SJCRH30 (cell line): ENCODE data around the gene CELF6. TPM values are rescaled to one million over a fixed set of nuclear protein-coding genes. Genes with fewer than 3 reads are reported as not detected.

Experiments
- DNase-seq, 2 experiments: peaks; one replicate each; pipeline ENCODE4 v3.0.0-alpha.2; 2015 to 2020
- H3K27ac ChIP-seq: fragments of 250-450 bp; sonication (Bioruptor Pico); 2 replicates; pipeline ENCODE4 v1.5.1; 2020; ENCODE audit warnings: mild to moderate bottlenecking, moderate library complexity
- H3K27me3 ChIP-seq: fragments of 250-450 bp; sonication (Bioruptor Pico); 2 replicates; pipeline ENCODE4 v1.5.1; 2020; ENCODE audit warnings: mild to moderate bottlenecking, moderate library complexity
- H3K36me3 ChIP-seq: fragments of 250-450 bp; sonication (Bioruptor Pico); 2 replicates; pipeline ENCODE4 v1.5.1; 2020; ENCODE audit warnings: mild to moderate bottlenecking, moderate library complexity
- H3K4me1 ChIP-seq: fragments of 250-450 bp; sonication (Bioruptor Pico); 2 replicates; pipeline ENCODE4 v1.5.1; 2020; ENCODE audit warnings: mild to moderate bottlenecking, moderate library complexity
- H3K4me3 ChIP-seq: fragments of 250-450 bp; sonication (Bioruptor Pico); 2 replicates; pipeline ENCODE4 v1.5.1; 2020; ENCODE audit warnings: mild to moderate bottlenecking, moderate library complexity
- H3K9me3 ChIP-seq: fragments of 250-450 bp; sonication (Bioruptor Pico); replicated peaks from 2 replicates; pipeline ENCODE4 v1.5.1; 2020; ENCODE audit warnings: mild to moderate bottlenecking, moderate library complexity
- total RNA-seq: library from RNA; depleted of rRNA; stranded (reverse); fragments of >200 nt; shearing (Covaris generic); gene quantifications from 2 replicates; pipeline ENCODE4 v1.2.3, GENCODE V29; 2014

CELF6 gene
- total RNA-seq, 1 experiment from 2014 or later = not detected

DNA sequence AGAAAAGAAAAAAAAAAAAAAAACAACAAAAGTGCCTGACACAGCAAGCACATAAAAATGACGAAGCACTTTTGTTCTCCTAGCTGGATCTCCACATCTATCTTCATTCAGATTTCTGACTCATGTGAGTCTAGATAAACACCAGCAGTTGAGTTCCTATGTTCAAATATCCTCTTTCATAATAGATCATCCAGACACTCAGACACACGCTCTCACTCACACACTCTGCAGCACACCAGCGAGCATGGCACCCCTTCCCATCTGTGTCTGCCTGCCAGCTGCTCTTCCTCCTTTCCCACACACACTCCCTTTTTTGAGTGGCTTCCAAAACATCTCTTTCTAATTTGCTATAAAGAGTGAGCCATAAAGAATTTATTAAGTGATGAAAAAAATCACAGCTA, 19.8 kb upstream of the CELF6 start:
- no peaks in the 10 kb centered on the region for H3K36me3 ChIP-seq

GRCh38 chr15:72338617-72339321, 18.8 kb upstream of the CELF6 start:
- Histone ChIP-seq H3K27ac (no peak overlapping the region), H3K36me3 (no peaks in the 10 kb centered on the region), H3K4me1 (no peaks in the 10 kb centered on the region), H3K27me3 (no peaks in the 10 kb centered on the region), H3K9me3 (no peaks in the 10 kb centered on the region), H3K4me3 (no peak overlapping the region)
- no peak for DNase-seq

More for the DNA sequence above, 19.8 kb upstream of the CELF6 start:
- Histone ChIP-seq H3K9me3 (no peaks in the 10 kb centered on the region), H3K27ac (no peak overlapping the region), H3K4me3 (no peak overlapping the region), H3K27me3 (no peaks in the 10 kb centered on the region), H3K4me1 (no peaks in the 10 kb centered on the region)
- peak in 1 of 2 experiments; percentile 12 for DNase-seq

DNA sequence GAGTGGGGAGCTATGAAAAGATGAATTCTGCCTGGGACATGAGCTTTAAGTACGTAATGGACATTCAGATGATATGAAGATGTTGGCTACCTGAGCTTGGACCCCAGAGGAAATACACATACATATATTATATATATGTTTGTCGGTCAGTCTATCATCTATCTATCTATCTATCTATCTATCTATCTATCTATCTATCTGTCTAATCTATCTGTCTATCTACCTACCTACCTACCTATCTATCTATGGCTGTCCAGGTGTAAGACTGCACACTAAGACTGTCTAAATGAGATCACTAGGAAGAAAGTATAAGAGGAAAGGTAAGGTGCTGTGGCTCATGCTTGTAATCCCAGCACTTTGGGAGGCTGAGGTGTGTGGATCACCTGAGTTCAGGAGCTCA, 18.2 kb upstream of the CELF6 start:
- Histone ChIP-seq H3K9me3 (no peaks in the 10 kb centered on the region), H3K27me3 (no peaks in the 10 kb centered on the region), H3K4me1 (no peaks in the 10 kb centered on the region), H3K4me3 (no peak overlapping the region), H3K36me3 (no peaks in the 10 kb centered on the region), H3K27ac (no peak overlapping the region)
- no peak for DNase-seq

GRCh38 chr15:72334842-72335241, 14.9 kb upstream of the CELF6 start:
- Histone ChIP-seq H3K27me3 (no peaks in the 10 kb centered on the region), H3K27ac (no peak overlapping the region), H3K4me1 (no peaks in the 10 kb centered on the region), H3K36me3 (no peaks in the 10 kb centered on the region), H3K4me3 (no peak overlapping the region), H3K9me3 (no peaks in the 10 kb centered on the region)
- DNase-seq = no peak

GRCh38 chr15:72331021-72331420, 11.1 kb upstream of the CELF6 start:
- no peak for DNase-seq
- Histone ChIP-seq H3K27ac (no peak overlapping the region), H3K4me1 (no peaks in the 10 kb centered on the region), H3K27me3 (no peaks in the 10 kb centered on the region), H3K4me3 (no peak overlapping the region), H3K36me3 (no peaks in the 10 kb centered on the region), H3K9me3 (no peaks in the 10 kb centered on the region)

DNA sequence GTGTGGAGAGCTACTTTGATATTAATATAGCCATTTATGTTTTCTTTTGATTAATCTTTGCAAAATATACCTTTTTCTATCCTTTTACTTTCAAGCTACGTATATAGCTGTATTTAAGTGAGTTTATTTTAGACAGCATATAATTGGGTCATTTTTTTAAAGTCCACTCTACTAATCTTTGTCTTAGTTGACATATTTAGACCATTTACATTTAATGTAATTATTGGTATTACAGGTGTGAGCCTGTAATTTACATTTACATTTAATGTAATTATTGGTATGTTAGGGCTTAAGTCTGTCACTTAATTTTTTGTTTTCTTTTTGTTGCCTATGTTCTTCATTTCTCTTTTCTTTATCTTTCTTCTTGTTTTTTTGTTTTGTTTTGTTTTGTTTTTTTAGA, 3.8 kb upstream of the CELF6 start:
- Histone ChIP-seq H3K4me1 (no peaks in the 10 kb centered on the region), H3K9me3 (no peaks in the 10 kb centered on the region), H3K4me3 (no peak overlapping the region), H3K27me3 (no peaks in the 10 kb centered on the region), H3K27ac (no peak overlapping the region), H3K36me3 (no peaks in the 10 kb centered on the region)
- no peak for DNase-seq

GRCh38 chr15:72319360-72319984, 485 bp downstream of the CELF6 start:
- no peak overlapping the region for H3K27ac ChIP-seq
- no peaks in the 10 kb centered on the region for H3K9me3 ChIP-seq
- H3K4me3 ChIP-seq = peak overlapping the region; percentile 58
- peak; percentile 71 to 72 for DNase-seq
- H3K4me1 ChIP-seq = no peaks in the 10 kb centered on the region
- no peaks in the 10 kb centered on the region for H3K27me3 ChIP-seq
- H3K36me3 ChIP-seq = no peaks in the 10 kb centered on the region

DNA sequence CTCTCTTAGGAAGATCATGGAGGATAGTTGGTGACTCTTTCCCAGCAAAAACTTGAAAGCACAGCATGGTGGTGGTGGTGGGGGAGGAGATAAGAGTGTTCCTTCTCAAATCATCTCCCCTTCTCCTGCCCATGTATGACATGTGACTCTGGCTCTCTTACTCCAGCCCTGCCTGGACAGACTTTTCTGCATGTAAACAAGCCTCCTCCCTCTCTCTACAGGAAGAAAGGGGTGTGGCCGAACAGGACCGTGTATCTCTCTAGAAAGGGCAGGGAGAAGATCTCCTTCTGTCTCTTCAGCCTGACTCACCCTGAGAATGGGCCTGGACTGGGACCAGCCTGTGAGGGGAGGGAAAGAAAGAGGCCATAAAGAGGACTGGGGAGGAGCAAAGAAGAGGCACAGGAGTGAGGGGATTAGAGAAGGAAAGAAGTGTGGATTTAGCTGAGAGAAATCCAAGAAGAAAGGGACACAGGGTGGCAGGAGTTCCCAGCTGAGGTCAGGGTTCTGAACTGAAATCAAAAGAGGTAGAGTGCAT, 1.5 kb downstream of the CELF6 start:
- DNase-seq = no peak
- Histone ChIP-seq H3K27ac (no peak overlapping the region), H3K36me3 (no peaks in the 10 kb centered on the region)

GRCh38 chr15:72315706-72316370, 4.1 kb downstream of the CELF6 start:
- DNase-seq = peak; percentile 67 to 74
- no peaks in the 10 kb centered on the region for H3K36me3 ChIP-seq
- H3K27ac ChIP-seq = no peak overlapping the region
- H3K4me1 ChIP-seq = no peaks in the 10 kb centered on the region
- no peaks in the 10 kb centered on the region for H3K27me3 ChIP-seq
- no peak overlapping the region for H3K4me3 ChIP-seq
- no peaks in the 10 kb centered on the region for H3K9me3 ChIP-seq

More for the DNA sequence above, 1.5 kb downstream of the CELF6 start:
- no peaks in the 10 kb centered on the region for H3K4me1 ChIP-seq
- no peaks in the 10 kb centered on the region for H3K9me3 ChIP-seq
- H3K27me3 ChIP-seq = no peaks in the 10 kb centered on the region
- H3K4me3 ChIP-seq = no peak overlapping the region

GRCh38 chr15:72313881-72314280, 6.1 kb downstream of the CELF6 start:
- no peaks in the 10 kb centered on the region for H3K27me3 ChIP-seq
- no peak for DNase-seq
- H3K36me3 ChIP-seq = no peaks in the 10 kb centered on the region
- H3K9me3 ChIP-seq = no peaks in the 10 kb centered on the region
- no peak overlapping the region for H3K27ac ChIP-seq
- H3K4me1 ChIP-seq = no peaks in the 10 kb centered on the region
- no peak overlapping the region for H3K4me3 ChIP-seq

- H3K36me3 ChIP-seq = no peaks in the 10 kb centered on the region
- H3K9me3 ChIP-seq = no peaks in the 10 kb centered on the region
- no peak overlapping the region for H3K27ac ChIP-seq
- no peak overlapping the region for H3K4me3 ChIP-seq
- H3K27me3 ChIP-seq = no peaks in the 10 kb centered on the region
- H3K4me1 ChIP-seq = no peaks in the 10 kb centered on the region
- DNase-seq = no peak
Observed at GRCh38 chr15:72313448-72313840, 6.5 kb downstream of the CELF6 start.

DNA sequence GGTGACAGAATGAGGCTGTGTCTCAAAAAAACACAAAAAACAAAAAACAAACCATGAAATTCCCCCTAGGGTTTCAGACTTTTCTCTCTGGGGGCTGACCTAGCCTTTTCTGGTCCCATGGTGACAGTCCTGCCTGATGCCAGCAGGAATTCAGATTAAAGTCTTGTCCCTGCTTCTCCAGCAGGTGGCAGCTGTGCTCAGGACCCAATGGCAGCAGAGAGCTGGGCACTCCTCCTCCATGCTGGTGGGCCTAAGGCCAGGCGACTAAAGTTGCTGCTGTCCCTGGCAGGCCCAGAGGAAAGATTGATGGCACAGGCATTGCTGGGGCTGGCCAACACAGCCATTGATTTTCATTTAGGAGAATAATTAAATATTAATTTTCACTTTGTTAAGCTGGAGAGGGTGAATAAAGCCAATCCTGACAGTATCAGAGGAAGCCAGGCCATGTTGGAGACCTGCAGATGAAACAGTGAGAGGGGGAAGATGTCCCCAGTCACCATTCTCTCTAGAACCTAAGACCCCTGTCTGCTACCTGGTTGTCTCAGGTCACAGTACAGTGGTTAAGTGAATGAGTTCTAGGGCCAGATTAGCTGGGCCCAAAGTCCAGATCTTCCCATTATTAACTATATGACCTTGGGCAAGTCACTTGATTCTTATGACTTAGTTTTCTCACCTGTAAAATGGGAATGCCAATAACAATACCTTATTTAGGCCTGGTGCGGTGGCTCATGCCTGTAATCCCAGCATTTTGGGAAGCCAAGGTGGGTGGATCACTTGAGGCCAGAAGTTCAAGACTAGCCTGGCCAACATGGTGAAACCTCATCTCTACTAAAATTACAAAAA, 7.1 kb downstream of the CELF6 start:
- no peaks in the 10 kb centered on the region for H3K36me3 ChIP-seq
- DNase-seq = peak; percentile 75 to 85
- H3K4me3 ChIP-seq = no peak overlapping the region
- H3K9me3 ChIP-seq = no peaks in the 10 kb centered on the region
- H3K27ac ChIP-seq = no peak overlapping the region
- no peaks in the 10 kb centered on the region for H3K4me1 ChIP-seq
- H3K27me3 ChIP-seq = no peaks in the 10 kb centered on the region

DNA sequence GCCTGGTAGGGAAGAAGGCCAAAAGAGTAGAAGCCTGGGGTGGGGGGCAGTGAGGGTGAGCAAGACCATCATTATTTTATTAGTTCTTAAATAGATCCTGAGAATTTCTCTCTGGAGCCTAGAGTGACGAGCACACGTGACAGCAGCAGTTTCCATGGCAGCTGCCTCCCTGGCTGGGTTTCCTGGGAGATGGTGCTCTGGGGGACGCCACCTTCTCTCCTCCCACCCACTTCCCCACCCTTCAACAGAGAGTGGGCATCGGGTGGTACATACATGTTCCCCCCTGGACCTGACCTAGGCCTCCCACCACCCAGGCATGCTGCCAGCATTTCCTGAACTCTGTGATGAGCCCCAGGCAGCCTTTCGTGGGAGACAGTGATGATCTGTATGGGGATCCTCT, 12.9 kb downstream of the CELF6 start:
- Histone ChIP-seq H3K4me1 (no peaks in the 10 kb centered on the region; the same call in 1 of the 2 replicates), H3K4me3 (no peak overlapping the region)

GRCh38 chr15:72306211-72306785, 13.7 kb downstream of the CELF6 start:
- DNase-seq = peak; percentile 26
- H3K36me3 ChIP-seq = no peaks in the 10 kb centered on the region

More for the DNA sequence above, 12.9 kb downstream of the CELF6 start:
- H3K27ac ChIP-seq = no peak overlapping the region
- no peaks in the 10 kb centered on the region for H3K36me3 ChIP-seq
- no peaks in the 10 kb centered on the region; the same call in 1 of the 2 replicates for H3K27me3 ChIP-seq
- no peaks in the 10 kb centered on the region for H3K9me3 ChIP-seq
- no peak for DNase-seq

More at GRCh38 chr15:72306211-72306785, 13.7 kb downstream of the CELF6 start:
- no peaks in the 10 kb centered on the region for H3K9me3 ChIP-seq
- H3K27me3 ChIP-seq = no peaks in the 10 kb centered on the region; the same call in 1 of the 2 replicates
- no peak overlapping the region for H3K4me3 ChIP-seq
- H3K4me1 ChIP-seq = no peaks in the 10 kb centered on the region; the same call in 1 of the 2 replicates
- H3K27ac ChIP-seq = no peak overlapping the region
